Tibial artery (tissue), 4 donors: Measurements from ENCODE around the gene TSACC.

Source experiments
- DNase-seq, 2 donors: peaks; one replicate each; pipeline ENCODE4 v3.0.0-alpha.2; 2019
- H3K27ac ChIP-seq, 2 donors: fragments of 200-600 bp; sonication (generic) in 1 of 2; 1 replicate in 1 of 2; 2 replicates in 1 of 2; pipeline ENCODE4 v1.5.1; 2018 to 2019; ENCODE audit warnings: mild to moderate bottlenecking in 1 of 2
- H3K27me3 ChIP-seq, 2 donors: fragments of 200-600 bp; sonication (generic) in 1 of 2; one replicate each; pipeline versions ENCODE4 v1.5.1 to v1.6.0; 2016 to 2019
- H3K36me3 ChIP-seq, 3 donors: fragments of 200-600 bp; sonication (generic) in 2 of 3; one replicate each; pipeline ENCODE4 v1.5.1; 2016 to 2019; ENCODE audit warnings: mild to moderate bottlenecking in 2 of 3
- H3K4me1 ChIP-seq, 4 donors: fragments of 200-600 bp; sonication (generic) in 2 of 4; 1 replicate in 3 of 4; 2 replicates in 1 of 4; pipeline ENCODE4 v1.5.1; 2016 to 2019
- H3K4me3 ChIP-seq, 2 donors: fragments of 200-600 bp; sonication (generic) in 1 of 2; 1 replicate in 1 of 2; 2 replicates in 1 of 2; pipeline ENCODE4 v1.5.1; 2018 to 2019; ENCODE audit warnings: mild to moderate bottlenecking in 2 of 2
- H3K9me3 ChIP-seq, 3 donors: fragments of 200-600 bp; sonication (generic) in 1 of 3; one replicate each; pipeline ENCODE4 v1.5.1; 2016 to 2019
- intact Hi-C: fragments of 100-400 bp; cut with DNase I; formaldehyde crosslinking; loops from one replicate; pipeline ENCODE4 v1.15.0; 2023; ENCODE audit warnings: low total_unique reads
- TF ChIP-seq, protein P1 (sequence below), 2 experiments: fragments of 200-600 bp in 1 of 2; fragments of 450-650 bp in 1 of 2; IDR thresholded peaks; one replicate each; pipeline ENCODE4 v1.5.1; 2017 to 2019; ENCODE audit warnings: antibody characterized with exemption in 2 of 2, mild to moderate bottlenecking in 1 of 2, moderate library complexity in 1 of 2

TSACC gene

DNA sequence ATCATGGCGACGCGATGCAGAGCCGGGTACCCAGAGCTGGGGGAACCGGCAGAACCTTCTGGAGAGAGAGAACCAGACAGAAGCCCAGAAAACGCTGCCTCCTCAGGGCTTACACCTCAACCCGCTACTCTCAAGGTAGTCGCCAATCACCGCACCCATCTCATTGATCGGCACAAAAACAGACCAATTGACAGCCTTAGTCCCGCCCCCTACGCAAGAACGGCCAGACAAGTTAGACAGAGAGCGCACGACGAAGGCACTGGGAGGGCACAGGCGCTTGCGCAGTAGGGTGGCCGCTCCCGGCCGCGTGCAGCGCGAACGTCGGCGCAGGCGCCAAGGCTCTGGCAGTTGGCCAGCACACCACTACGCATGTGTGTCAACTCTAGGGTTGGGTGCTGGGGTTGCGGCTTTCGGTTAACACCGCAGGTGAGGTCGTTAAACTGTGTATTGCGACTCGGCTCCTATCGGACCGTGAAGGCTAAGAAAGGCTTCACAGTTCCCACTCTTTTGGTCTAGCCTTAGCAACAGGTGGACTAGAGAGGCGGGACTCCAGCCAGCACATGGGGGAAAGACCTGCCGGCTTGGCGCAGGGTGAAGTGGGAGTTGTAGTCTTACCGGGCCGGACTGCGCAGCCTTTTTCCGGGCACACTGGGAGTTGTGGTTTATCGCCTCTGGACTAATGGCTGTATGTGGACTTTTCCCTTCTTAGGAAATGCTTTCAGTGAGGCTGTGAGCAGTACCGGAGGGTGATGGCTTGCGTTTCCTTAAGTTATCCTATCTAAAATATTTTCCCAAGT lies at the start of gene TSACC, which contains the start of gene CCT3:
Gene TSACC (plus strand): TSS at position 347 of the 797 bp plus-strand sequence. CDS start 1,232 bp downstream, outside the sequence.
Gene CCT3 (minus strand): TSS at position 113 of the 797 bp plus-strand sequence. CDS start 108 bp downstream, at position 5.
- Histone ChIP-seq H3K9me3 (no peaks in the 10 kb centered on the region), H3K27me3 (no peaks in the 10 kb centered on the region), H3K4me3 (peak within 1 kb of the TSS; percentile 68 to 70), H3K27ac (peak within 1 kb of the TSS; percentile 68 to 72), H3K4me1 (peaks cover 5 to 24% (median 14%) of the 10 kb centered on the region in 4 donors), H3K36me3 (peaks cover 19 to 24% (median 23%) of the 10 kb centered on the region in 3 donors)
- peak; percentile 99 to 100 for DNase-seq
- TF ChIP-seq, protein P1, sequence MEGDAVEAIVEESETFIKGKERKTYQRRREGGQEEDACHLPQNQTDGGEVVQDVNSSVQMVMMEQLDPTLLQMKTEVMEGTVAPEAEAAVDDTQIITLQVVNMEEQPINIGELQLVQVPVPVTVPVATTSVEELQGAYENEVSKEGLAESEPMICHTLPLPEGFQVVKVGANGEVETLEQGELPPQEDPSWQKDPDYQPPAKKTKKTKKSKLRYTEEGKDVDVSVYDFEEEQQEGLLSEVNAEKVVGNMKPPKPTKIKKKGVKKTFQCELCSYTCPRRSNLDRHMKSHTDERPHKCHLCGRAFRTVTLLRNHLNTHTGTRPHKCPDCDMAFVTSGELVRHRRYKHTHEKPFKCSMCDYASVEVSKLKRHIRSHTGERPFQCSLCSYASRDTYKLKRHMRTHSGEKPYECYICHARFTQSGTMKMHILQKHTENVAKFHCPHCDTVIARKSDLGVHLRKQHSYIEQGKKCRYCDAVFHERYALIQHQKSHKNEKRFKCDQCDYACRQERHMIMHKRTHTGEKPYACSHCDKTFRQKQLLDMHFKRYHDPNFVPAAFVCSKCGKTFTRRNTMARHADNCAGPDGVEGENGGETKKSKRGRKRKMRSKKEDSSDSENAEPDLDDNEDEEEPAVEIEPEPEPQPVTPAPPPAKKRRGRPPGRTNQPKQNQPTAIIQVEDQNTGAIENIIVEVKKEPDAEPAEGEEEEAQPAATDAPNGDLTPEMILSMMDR (IDR thresholded peaks at IDR 0.05) = peak in 1 of 2 experiments; percentile 11
- intact Hi-C loops = no loop called here

GRCh38 chr1:156289857-156290256 lies 48.5 kb upstream of the TSACC start:
- intact Hi-C loops = no loop called here
- Histone ChIP-seq H3K27me3 (no peaks in the 10 kb centered on the region), H3K36me3 (peaks cover 0 to 25% (median 13%) of the 10 kb centered on the region in 3 donors), H3K4me1 (peaks cover 0 to 36% (median 20%) of the 10 kb centered on the region in 4 donors), H3K27ac (no peak overlapping the region), H3K9me3 (no peaks in the 10 kb centered on the region), H3K4me3 (no peak overlapping the region)
- TF ChIP-seq, protein P1 (IDR thresholded peaks at IDR 0.05) = no peak
- no peak for DNase-seq

- peaks cover 0 to 35% (median 27%) of the 10 kb centered on the region in 4 donors for H3K4me1 ChIP-seq
Measured at GRCh38 chr1:156291226-156292061, 46.9 kb upstream of the TSACC start.

DNA sequence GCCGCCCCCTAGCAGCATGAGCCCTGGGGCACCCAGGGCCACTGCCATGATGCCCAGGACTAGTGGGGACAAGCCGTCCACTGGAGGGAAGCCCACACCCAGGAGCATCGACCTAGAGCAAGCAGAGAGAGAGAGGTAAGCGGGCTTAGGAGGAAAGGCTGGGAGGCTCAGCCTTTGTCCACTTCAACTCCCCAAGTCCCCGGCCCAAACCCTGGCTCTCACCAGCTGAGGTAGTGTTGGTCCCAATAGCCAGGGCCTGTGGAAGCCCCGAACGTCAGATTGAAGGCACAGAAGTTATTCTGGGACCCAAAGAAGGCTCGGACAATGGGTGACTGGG lies 45.3 kb upstream of the TSACC start:
- peaks cover 0 to 13% (median 10%) of the 10 kb centered on the region in 3 donors for H3K36me3 ChIP-seq
- H3K4me1 ChIP-seq = peaks cover 0 to 35% (median 27%) of the 10 kb centered on the region in 4 donors
- intact Hi-C loops = no loop called here
- H3K27me3 ChIP-seq = no peaks in the 10 kb centered on the region
- TF ChIP-seq, protein P1 (IDR thresholded peaks at IDR 0.05) = no peak
- no peak overlapping the region for H3K27ac ChIP-seq
- H3K4me3 ChIP-seq = no peak overlapping the region
- no peaks in the 10 kb centered on the region for H3K9me3 ChIP-seq
- DNase-seq = no peak

More at GRCh38 chr1:156291226-156292061, 46.9 kb upstream of the TSACC start:
- H3K9me3 ChIP-seq = no peaks in the 10 kb centered on the region
- TF ChIP-seq, protein P1 (IDR thresholded peaks at IDR 0.05) = no peak
- no peaks in the 10 kb centered on the region for H3K27me3 ChIP-seq
- intact Hi-C loops = no loop called here
- peaks cover 0 to 13% (median 12%) of the 10 kb centered on the region in 3 donors for H3K36me3 ChIP-seq
- DNase-seq = peak; percentile 95
- H3K4me3 ChIP-seq = peak overlapping the region; percentile 50 to 58
- H3K27ac ChIP-seq = peak overlapping the region; percentile 83 to 86

DNA sequence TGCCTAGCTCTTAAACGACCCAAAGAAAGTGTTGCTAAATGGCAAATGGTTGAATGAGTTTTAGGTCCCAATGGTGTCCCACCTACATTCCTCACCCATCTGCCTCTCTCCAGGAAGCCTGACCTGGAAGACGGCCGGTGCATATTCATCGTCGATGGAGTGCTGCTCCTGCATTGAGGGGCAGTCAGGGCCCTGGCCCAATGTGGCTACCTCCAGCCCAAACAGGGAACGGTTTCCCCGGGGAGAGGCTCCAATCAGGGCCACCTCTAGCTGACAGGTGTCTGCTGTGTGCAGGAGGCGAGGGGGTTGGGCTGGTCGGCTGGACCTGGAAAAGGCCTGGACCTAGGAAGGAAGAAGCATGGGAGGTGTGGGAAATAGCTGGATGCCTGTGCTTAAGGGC lies 44.4 kb upstream of the TSACC start:
- no peak overlapping the region for H3K27ac ChIP-seq
- no peaks in the 10 kb centered on the region for H3K9me3 ChIP-seq
- DNase-seq = no peak
- no peaks in the 10 kb centered on the region for H3K27me3 ChIP-seq
- intact Hi-C loops = no loop called here
- TF ChIP-seq, protein P1 (IDR thresholded peaks at IDR 0.05) = no peak
- no peak overlapping the region for H3K4me3 ChIP-seq
- H3K4me1 ChIP-seq = peaks cover 0 to 35% (median 27%) of the 10 kb centered on the region in 4 donors
- peaks cover 0 to 10% (median 6%) of the 10 kb centered on the region in 3 donors for H3K36me3 ChIP-seq
